ENCODE results near the gene ADARB1.
"Not testable (repeated sequence)": the region's sequence is repeated elsewhere in the genome, so short reads cannot be mapped to it uniquely, and the experiment has no call there.

ADARB1 gene

GRCh38 chr21:45116066-45116465 lies 41.7 kb downstream of the ADARB1 start:
- no peak for DNase-seq (ENCODE audit: low read depth)

DNA sequence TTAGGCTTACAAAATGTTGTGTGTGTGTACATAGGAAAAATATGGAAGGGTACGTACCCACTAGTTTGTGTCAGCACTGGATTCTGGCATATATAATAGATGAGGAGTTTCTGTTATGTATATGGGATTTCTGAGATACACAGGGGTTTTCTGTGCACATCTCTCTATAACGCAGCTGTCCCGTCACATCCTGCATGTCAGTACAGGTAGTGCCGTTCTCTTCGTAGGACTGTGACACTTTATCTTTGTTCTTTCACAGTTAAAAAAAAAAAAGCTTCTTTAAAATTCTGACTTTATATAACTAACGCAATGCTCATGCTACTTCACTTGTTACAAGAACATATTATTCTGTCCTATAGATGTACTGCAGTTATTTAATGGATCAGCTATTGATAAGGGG lies 42.9 kb downstream of the ADARB1 start:
- no peak for DNase-seq (ENCODE audit: low read depth)

DNA sequence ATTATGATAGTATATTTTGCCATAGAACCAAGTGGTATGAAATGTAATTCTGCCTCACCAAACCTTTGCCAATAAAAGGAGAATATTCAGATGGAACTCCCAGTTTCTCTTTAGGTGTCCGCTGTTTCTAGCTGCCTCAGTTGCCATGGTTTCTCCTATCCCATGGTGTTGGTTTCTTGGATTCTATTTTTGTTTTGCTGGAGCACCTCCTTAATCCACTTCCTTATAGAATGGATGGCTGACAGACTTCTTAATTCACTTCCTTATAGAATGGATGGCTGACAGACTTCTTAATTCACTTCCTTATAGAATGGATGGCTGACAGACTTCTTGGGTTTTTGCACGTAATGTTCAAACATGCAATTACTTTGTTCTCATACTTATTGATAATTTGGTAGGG lies 43.7 kb downstream of the ADARB1 start:
- no peak for DNase-seq (ENCODE audit: low read depth)

DNA sequence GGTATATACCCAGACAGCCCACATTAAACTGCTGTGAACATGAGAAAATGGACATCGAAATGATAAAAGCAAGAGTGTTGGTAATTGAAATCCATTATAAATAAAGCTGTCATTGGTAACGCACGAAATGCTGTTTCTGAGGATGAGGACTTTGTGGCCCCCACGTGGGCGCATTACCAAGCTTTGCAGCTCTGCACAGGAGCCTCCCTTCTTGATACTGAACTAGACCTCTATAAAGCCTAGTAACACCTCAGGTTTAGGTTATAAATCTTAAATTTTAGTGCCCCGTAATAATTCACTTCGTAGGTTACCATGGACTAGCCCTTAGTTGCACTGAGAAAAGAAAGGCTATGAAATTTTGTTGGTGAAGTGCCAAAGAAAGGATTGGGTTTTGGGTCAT lies 45.4 kb downstream of the ADARB1 start:
- DNase-seq (ENCODE audit: low read depth): no peak

- DNase-seq (ENCODE audit: low read depth): no peak
Observed at GRCh38 chr21:45120975-45121374, 46.6 kb downstream of the ADARB1 start.

DNA sequence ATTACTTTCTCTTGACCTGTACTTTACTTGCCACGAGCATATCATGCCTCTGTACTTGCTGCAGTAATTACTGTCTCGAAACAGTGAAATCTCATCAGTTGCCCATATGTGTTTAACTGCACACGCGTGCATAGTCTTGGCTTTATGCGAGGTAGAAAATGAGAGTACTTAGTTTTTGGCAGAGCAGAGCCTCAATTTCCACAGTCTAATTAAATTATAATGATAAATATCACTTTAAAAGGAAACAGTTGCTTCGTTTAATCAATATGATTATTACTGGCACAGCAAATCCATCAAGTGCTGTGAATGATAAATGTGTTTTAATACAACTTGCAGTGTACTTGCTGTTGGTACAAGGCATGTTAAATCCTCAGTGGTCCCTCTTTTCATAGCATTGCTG lies 47.6 kb downstream of the ADARB1 start:
- DNase-seq (ENCODE audit: low read depth): no peak

- no peak for DNase-seq (ENCODE audit: low read depth)
Observed at GRCh38 chr21:45122432-45123132, 48.2 kb downstream of the ADARB1 start.

GRCh38 chr21:45123440-45123839 lies 49.1 kb downstream of the ADARB1 start:
- no peak for DNase-seq (ENCODE audit: low read depth)

DNA sequence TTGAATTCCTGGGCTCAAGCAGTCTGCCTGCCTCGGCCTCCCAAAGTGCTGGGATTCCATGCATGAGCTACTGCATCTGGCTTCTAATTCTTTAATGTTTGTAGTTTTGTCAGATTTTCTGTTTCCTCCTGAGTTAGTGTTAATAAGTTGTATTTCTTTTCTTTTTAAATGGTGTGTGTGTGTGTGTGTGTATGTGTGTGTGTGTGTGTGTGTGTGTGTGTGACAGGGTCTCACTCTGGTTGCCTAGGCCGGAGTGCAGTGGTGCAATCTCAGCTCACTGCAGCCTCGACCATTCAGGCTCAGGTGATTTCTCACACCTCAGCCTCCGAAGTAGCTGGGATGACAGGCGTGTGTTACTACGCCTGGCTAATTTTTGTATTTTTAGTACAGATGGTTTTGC lies 50.2 kb downstream of the ADARB1 start:
- DNase-seq (ENCODE audit: low read depth): no peak

DNA sequence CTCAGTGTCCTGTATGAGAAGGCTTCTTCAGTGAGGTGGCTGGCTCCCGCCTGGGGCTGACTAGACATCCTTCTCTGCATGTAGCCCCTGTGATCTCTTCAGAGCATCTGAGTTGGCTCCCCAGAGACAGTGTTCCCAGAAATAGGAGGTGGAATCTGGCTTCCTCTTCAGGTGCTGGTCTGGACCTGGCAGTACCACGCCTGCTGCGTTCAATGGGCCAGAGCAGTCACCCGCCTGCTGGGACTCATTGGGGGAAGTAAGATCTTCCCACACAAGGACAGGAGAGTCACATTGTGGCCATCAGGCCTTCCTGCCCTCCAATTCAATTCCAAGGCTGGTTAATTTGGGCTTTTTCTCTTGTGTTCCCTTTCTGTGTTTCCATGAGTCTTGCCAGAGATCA lies 51.0 kb downstream of the ADARB1 start:
- no peak for DNase-seq (ENCODE audit: low read depth)

DNA sequence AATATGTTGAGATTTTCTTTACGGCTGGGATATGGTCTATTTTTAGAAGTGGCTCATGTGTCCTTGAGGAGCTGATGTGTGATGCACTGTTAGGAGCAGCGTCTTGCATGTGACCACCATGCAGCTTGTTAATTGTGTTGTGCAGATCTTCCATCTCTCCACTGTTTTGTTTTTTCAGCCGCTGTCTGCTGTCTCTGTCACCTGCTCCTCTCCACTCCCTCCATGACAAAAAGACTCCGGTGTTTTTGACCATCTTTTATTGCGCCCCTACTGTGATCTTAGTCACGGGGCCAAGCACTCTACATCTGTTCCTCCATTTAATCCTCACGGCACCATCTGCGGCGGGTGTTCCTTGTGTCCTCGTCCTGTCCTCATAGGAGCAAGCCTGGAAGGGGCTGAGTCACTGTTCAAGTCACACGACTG lies 51.8 kb downstream of the ADARB1 start:
- DNase-seq (ENCODE audit: low read depth): no peak

- DNase-seq (ENCODE audit: low read depth): no peak
Observed at GRCh38 chr21:45126983-45127382, 52.6 kb downstream of the ADARB1 start.

DNA sequence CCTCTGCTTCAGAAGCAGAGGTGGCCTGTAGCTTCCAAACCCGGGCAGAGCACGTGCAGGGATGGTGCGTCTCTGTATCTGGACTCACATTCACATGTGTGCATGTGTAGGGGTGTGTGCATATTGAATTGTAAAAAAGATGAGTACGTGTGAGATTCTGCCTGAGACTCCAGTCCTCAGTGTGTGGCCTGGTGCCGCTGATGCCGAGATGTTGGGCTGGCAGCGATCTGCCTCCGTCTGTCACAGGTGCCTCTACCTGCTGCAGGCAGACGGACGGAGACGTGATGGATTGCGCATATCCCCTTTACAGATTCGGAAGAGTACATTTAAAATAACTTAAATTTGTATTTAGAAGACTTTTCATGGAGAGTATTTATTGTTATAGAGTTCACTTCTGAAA lies 53.6 kb downstream of the ADARB1 start:
- DNase-seq (ENCODE audit: low read depth): no peak

GRCh38 chr21:45128613-45129188 lies 54.3 kb downstream of the ADARB1 start:
- DNase-seq (ENCODE audit: low read depth): peak; percentile 65

DNA sequence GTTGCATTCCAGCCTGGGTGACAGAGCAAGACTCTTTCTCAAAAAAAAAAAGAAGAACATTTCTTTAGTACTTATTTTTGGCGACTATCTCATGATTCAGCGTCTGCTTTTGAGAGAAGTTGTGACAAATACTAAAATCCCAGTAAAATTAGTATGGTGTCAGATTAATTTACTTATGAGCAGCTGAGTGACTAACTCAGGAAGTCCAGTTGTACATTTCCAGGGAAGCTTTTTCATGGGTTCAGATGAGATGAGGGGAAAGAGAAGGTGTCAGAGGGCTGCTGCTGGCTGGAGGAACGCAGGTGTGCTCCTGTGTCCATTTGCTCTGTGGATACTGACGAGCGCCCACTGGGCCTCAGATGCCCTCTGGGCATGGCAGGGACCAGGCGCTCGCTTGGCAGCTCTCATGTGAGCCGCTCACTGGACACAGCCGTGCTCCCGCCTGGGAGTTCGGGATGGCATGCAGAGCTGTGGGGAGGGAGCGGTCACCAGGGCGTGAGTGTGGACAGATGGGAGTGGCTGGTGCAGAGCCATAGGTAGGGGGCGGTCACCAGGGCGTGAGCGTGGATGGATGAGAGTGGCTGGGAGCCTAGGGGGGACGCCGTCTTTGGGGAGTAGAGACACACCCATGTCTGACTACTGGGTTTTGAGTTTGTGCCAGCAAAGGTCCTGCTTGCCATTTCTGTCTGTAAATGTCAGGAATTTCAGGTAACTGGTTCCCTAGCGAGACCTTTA lies 55.0 kb downstream of the ADARB1 start:
- DNase-seq (ENCODE audit: low read depth): no peak

- no peak for DNase-seq (ENCODE audit: low read depth)
Observed at GRCh38 chr21:45130324-45130774, 56.0 kb downstream of the ADARB1 start.

DNA sequence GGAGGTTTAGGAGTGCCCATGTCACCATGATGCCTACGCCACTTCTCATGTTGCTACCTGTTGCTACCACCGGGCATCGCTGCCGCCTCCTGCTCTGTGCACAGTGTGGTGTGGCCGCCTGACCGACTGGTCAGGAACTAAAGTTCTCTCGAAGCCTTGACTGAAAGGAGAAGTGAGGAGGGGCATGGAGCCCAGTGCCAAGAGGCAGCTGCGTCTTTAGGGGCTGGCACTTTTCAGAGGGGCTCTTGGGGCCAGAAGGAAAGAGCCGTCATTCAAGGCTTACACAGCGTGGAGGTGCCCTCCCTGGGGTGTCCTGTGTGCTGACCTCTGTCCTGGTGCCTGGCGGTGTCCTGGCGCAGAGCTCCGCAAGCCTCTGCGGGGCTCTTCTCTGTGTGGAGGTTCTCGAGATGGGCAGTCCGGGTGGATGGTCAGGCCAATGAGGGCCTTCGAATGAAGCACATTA lies 57.2 kb downstream of the ADARB1 start:
- DNase-seq (ENCODE audit: low read depth): no peak

- DNase-seq (ENCODE audit: low read depth): no peak
Observed at GRCh38 chr21:45132841-45133573, 58.6 kb downstream of the ADARB1 start.

DNA sequence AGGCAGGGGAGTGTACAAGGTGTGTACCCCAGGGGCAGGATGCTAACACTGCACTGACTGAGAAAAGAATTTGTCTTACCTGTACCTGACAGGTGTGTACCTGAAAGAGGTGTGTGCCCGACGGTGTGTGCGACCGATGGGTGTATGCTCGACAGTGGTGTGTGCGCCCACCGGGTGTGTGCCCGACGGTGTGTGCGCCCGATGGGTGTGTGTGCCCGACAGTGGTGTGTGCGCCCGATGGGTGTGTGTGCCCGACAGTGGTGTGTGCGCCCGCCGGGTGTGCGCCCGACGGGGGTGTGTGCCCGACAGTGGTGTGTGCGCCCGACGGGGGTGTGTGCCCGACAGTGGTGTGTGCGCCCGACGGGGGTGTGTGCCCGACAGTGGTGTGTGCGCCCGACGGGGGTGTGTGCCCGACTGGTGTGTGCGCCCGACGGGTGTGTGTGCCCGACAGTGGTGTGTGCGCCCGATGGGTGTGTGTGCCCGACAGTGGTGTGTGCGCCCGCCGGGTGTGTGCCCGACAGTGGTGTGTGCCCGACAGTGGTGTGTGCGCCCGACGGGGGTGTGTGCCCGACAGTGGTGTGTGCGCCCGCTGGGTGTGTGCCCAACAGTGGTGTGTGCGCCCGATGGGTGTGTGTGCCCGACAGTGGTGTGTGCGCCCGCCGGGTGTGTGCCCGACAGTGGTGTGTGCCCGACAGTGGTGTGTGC lies 59.3 kb downstream of the ADARB1 start:
- not testable (repeated sequence) for DNase-seq (ENCODE audit: low read depth)

GRCh38 chr21:45134279-45135076 lies 60.1 kb downstream of the ADARB1 start:
- DNase-seq (ENCODE audit: low read depth): no peak

GRCh38 chr21:45135122-45135521 lies 60.7 kb downstream of the ADARB1 start:
- no peak for DNase-seq (ENCODE audit: low read depth)
